Endothelial cell of umbilical vein (primary cell): ENCODE data around the gene MOK.

Source experiments
- EZH2 ChIP-seq: IDR thresholded peaks from 2 replicates; pipeline ENCODE4 v1.6.1; 2012; ENCODE audit warnings: borderline replicate concordance, low read depth, mild to moderate bottlenecking, moderate library complexity, low read length, inconsistent platforms; ENCODE audit not compliant: severe bottlenecking
- FOS ChIP-seq: IDR thresholded peaks from 2 replicates; pipeline ENCODE4 v1.6.1; 2011; ENCODE audit warnings: mild to moderate bottlenecking, low read length, moderate library complexity, borderline replicate concordance; ENCODE audit not compliant: insufficient read depth
- JUN ChIP-seq: IDR thresholded peaks from 2 replicates; pipeline ENCODE4 v1.6.1; 2011; ENCODE audit warnings: borderline replicate concordance, low read depth; ENCODE audit not compliant: insufficient read length, insufficient read depth
- POLR2A ChIP-seq: IDR thresholded peaks from 2 replicates; pipeline ENCODE4 v1.6.1; 2012; ENCODE audit warnings: low read depth, mild to moderate bottlenecking, control low read depth, low read length
- TF ChIP-seq, protein P1 (sequence below), 2 donors: IDR thresholded peaks; 1 replicate in 1 of 2; 2 replicates in 1 of 2; pipeline ENCODE4 v1.5.1; 2011; ENCODE audit warnings: low read length in 2 of 2, mild to moderate bottlenecking in 2 of 2, moderate library complexity in 2 of 2, control low read depth in 1 of 2, inconsistent platforms in 1 of 2, low read depth in 1 of 2; ENCODE audit not compliant: insufficient read depth in 1 of 2; ENCODE audit errors: extremely low read depth in 1 of 2

DNA sequence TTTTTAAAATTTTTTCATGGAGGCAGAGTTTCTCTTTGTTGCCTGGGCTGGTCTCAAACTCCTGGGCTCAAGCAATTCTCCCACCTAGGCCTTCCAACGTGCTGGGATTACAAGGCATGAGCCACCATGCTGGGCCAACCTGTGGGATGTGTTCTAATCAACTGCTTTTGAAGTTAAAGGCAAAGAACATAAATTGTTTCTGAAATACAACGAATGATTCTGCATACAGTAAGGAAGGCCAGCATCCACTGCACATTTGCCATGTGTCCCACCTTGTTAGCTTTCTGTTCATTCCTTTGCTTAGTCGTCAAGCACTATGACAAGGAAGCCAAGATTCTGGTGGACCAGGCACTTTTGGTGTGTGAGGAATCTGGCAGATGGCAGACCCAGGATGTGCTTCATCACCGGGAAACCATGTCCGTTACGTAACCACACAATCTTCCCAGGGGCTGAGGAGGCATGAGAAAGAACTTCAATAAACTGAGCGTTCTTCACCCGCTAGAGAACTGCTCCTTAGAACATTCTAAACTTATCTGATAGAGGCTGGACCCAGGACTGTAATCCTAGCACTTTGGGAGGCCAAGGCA lies 24.5 kb downstream of the MOK start:
- no peak for TF ChIP-seq POLR2A
- TF ChIP-seq, protein P1, sequence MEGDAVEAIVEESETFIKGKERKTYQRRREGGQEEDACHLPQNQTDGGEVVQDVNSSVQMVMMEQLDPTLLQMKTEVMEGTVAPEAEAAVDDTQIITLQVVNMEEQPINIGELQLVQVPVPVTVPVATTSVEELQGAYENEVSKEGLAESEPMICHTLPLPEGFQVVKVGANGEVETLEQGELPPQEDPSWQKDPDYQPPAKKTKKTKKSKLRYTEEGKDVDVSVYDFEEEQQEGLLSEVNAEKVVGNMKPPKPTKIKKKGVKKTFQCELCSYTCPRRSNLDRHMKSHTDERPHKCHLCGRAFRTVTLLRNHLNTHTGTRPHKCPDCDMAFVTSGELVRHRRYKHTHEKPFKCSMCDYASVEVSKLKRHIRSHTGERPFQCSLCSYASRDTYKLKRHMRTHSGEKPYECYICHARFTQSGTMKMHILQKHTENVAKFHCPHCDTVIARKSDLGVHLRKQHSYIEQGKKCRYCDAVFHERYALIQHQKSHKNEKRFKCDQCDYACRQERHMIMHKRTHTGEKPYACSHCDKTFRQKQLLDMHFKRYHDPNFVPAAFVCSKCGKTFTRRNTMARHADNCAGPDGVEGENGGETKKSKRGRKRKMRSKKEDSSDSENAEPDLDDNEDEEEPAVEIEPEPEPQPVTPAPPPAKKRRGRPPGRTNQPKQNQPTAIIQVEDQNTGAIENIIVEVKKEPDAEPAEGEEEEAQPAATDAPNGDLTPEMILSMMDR (IDR thresholded peaks at IDR 0.05; ENCODE audit: extremely low read depth in 1 of 2, insufficient read depth in 1 of 2, low read depth in 1 of 2, low read length in 2 of 2), result no peak
- TF ChIP-seq EZH2, result no peak
- TF ChIP-seq JUN, result no peak
- no peak for TF ChIP-seq FOS
